NCI-H1436 treated with DMSO at 0.1 percent for 48 hours (cell line): ENCODE results near the gene SLC5A2.
"Not testable (repeated sequence)": the region's sequence is repeated elsewhere in the genome, so short reads cannot be mapped to it uniquely, and the experiment has no call there.

Experiments
- DNase-seq: peaks from one replicate; lab custom pipeline; 2025; lab: John Stamatoyannopoulos, UW

Gene SLC5A2

DNA sequence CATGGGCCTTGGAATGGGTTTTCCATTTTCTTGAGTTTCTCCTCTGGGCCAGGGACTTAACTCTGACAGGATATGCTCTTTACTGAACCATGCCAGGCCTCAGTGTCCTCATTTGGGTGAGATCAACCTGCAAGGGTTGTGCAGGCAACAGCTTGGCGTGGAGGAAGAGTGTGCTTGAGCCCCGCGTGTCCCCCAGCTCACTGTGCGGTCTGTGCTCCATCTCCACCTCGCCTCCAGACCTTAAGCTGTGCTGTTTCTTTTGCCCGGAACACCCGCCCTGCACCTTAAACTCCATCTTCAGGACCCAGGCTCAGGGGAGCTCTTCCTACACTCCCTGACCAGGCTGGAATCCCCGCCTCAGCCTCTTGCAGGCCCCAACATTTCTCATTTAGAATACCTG lies 15.6 kb downstream of the SLC5A2 start:
- no peak for DNase-seq

- no peak for DNase-seq
These were observed 17.0 kb downstream of the SLC5A2 start for GRCh38 chr16:31499928-31500327.

DNA sequence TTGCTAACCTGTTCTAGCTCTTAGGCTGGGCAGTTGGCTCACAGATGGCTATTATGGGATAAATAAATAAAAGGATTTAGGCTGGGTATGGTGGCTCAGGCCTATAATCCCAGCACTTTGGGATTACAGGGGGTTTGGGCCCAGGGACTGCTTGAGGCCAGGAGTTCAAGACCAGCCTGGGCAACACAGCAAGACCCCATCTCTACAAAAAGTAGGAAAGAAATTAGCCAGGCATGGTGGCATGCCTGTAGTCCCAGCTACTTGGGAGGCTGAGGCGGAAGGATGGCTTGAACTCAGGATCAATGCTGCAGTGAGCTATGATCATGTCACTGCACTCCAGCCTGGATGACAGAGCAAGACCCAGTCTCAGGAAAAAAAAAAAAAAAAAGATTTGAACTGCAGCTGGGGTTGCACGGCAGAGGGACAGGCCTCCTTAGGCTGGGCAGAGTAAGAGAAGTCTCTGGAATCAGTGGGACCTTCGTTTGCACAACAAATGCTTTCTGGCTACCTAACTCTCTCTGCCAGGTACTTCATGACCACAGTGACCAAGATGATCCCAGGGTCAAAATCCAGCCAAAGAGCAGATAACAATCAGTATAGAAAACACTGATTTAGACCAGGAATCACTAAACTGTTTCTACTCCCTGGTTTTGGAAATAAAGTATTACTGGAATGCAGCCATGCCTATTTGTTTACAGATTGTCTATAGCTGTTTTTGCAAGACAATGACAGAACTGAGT lies 18.5 kb downstream of the SLC5A2 start:
- DNase-seq = no peak

DNA sequence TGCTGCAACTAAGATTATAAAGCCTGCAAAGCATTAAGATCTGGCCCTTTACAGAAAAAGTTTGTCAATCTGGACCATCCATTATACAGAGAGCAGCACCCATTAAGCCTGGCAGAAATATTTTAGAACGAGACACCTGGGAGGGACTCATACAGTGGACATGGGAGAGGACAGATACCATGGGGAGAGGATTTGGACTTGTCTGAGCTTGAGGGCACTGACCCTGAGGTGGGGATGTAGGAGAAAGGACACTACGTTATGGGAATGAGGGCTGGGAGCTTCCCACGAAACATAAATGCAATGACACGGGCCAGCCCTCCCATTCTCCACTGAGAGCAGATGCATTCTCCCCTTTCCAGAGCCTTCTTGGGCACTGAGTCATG lies 19.0 kb downstream of the SLC5A2 start:
- DNase-seq = no peak

GRCh38 chr16:31502981-31503380 lies 20.1 kb downstream of the SLC5A2 start:
- no peak for DNase-seq

GRCh38 chr16:31503555-31503954 lies 20.6 kb downstream of the SLC5A2 start:
- not testable (repeated sequence) for DNase-seq

GRCh38 chr16:31504159-31504558 lies 21.2 kb downstream of the SLC5A2 start:
- DNase-seq = no peak

- no peak for DNase-seq
These were observed 22.6 kb downstream of the SLC5A2 start for GRCh38 chr16:31505483-31505882.

- no peak for DNase-seq
These were observed 24.6 kb downstream of the SLC5A2 start for GRCh38 chr16:31507617-31507928.

- no peak for DNase-seq
These were observed 25.2 kb downstream of the SLC5A2 start, which contains the start of gene RUSF1 for GRCh38 chr16:31507929-31508705. Gene RUSF1 (minus strand): TSS chr16:31508391. CDS start chr16:31508373, 18 bp downstream.

DNA sequence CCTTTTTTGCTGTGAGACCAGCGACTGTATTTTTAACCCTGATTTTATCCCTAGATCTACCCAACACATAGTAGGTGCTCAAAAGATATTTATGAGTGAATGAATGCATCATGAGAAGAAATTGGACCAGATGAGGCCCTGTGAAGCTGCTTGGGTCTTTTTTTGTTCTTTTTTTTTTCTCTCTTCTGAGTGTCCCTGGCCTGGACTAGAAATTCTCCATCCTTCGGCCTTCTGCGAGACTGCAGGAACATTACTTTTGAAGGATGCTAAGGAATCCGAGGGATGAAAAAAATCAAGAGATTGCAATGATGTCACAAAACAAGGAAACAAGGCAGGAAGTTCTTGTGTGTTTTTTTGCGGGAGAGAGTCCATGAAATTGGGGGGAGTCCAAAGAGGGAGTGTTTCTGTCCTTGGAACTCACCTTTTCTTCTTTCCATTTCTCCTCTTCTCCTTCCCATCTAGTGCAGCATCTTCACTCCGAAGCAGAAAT lies 25.8 kb downstream of the SLC5A2 start:
- no peak for DNase-seq

- no peak for DNase-seq
These were observed 30.2 kb downstream of the SLC5A2 start for GRCh38 chr16:31513126-31513525.

- DNase-seq = no peak
These were observed 31.0 kb downstream of the SLC5A2 start for GRCh38 chr16:31513884-31514283.

- no peak for DNase-seq
These were observed 35.0 kb downstream of the SLC5A2 start for GRCh38 chr16:31517800-31518402.

DNA sequence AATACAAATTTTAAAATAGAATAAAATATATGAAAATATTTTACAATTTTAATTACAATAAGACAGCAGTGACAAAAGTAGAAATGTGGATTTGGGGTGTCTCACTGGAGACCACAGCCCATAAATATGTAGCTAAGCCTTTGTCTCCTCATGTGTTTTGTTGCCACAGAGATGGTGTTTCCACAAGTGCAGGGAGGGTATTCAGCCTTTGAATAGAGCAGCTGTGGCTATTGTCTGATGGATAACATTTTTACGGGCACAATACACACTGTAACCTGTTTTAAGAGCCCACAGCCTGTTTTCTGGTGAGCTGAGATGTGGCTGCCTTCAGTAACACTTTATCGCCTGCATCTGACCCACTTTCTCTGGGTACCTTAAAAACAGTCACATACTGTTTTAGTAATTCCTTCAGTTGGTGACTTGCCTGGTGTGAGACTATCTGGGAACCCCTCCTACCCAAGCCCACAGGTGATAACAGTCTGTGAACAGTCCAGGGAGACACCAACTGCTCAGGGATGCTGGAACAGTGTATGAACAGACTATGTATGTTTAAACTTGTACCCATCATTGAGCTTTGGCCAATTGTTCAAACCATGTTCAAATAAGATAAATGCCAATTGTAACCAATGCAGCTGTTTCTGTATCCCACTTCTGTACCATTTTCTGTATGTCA lies 37.0 kb downstream of the SLC5A2 start:
- no peak for DNase-seq

GRCh38 chr16:31521368-31521767 lies 38.4 kb downstream of the SLC5A2 start:
- no peak for DNase-seq

DNA sequence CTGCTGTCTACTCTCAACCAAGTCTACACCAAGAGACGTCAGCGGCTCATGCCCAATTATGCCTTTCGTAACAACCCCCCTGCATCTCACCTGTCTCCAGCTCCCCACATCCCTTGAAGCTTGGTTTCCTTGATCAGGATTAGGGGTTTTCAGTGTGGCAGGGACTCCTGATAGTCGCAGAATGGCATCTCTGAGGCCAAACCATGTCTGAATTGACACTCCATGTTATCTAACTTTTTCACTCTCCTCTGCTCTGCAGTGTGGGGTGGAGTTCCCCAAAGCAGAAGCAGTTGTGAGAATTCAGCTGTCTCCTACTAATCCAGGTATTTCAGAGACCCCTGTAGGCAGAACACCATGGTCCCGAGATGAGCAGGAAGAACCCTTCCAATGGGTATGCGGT lies 39.1 kb downstream of the SLC5A2 start:
- no peak for DNase-seq

- not testable (repeated sequence) for DNase-seq
These were observed 40.8 kb downstream of the SLC5A2 start for GRCh38 chr16:31523768-31524167.

DNA sequence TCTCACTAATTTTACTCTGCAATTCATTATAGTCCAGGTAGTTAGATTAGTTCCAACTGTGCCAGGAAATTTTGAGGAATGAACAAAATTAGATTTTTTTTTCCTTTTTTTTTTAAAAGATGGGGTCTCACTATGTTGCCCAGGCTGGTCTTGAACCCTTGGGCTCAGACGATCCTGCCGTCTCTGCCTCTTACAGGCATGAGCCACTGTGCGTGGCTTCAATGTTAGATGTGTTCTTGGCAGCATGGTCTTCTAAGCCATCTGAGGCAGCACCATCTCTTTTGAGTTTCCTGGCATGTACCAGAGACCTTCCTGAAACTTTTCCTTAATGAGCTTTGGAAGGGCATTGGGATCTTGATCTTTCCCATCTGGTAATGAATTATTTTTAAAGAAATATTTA lies 42.2 kb downstream of the SLC5A2 start:
- DNase-seq = no peak

DNA sequence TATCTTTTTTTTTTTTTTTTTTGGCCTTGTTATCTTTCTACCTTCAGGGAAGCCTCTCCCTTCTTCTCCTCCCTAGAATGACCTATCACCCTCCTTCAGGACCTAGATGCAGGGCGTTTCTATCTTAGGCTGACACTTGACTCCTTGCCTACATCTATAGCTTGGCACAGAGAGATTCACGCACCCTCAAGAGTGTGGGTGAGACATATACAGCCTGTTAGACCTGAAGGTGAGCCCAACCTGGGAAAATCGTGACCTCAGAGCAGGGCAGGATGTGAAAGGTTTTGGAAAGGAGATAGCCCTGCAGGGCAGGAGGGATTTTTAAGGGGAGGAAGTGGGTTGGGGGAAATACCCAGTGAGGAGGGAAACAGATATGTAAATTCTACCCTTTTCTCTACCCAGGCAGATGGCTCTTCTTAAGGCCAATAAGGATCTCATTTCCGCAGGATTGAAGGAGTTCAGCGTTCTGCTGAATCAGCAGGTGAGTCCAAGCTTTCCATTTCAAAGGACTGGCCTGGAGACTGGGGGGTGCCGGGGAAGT lies 44.9 kb downstream of the SLC5A2 start, which contains the start of gene AHSP:
Gene AHSP (plus strand): TSS at position 167 of the 541 bp plus-strand sequence. CDS start 240 bp downstream, at position 407.
- no peak for DNase-seq

DNA sequence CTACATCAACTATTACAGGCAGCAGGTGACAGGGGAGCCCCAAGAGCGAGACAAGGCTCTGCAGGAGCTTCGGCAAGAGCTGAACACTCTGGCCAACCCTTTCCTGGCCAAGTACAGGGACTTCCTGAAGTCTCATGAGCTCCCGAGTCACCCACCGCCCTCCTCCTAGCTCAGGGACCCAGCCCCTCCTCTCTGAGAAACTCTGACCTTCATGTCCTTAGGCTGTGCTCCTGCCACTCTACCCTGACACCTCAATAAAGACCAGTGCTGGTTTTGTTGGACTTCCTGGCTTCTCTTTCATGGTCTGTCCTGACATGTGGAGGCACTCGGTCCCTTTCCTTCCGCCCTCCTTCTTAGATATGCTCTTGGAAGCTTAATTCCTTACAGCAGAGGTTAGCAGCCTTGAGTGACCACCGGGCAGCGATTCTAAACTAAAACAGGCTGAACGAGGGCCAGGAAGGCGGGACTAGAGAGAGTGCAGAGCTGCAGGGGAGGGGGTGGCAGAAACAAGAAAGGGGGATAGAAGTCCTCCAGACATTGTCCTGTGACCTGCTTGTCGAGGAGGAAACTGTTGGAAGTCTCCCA lies 45.7 kb downstream of the SLC5A2 start:
- DNase-seq = no peak
